HG02870 (cell line): ENCODE results near the gene NUDT1.
A peak's percentile ranks its signal among the peaks of the same experiment; 100 is the strongest.

Experiments used
- ATAC-seq: cut with Tn5 transposase; IDR thresholded peaks from one replicate; pipeline ENCODE4 v1.9.1; 2021; ENCODE audit warnings: mild to moderate bottlenecking, moderate library complexity; ENCODE audit not compliant: unreplicated experiment

Gene NUDT1

DNA sequence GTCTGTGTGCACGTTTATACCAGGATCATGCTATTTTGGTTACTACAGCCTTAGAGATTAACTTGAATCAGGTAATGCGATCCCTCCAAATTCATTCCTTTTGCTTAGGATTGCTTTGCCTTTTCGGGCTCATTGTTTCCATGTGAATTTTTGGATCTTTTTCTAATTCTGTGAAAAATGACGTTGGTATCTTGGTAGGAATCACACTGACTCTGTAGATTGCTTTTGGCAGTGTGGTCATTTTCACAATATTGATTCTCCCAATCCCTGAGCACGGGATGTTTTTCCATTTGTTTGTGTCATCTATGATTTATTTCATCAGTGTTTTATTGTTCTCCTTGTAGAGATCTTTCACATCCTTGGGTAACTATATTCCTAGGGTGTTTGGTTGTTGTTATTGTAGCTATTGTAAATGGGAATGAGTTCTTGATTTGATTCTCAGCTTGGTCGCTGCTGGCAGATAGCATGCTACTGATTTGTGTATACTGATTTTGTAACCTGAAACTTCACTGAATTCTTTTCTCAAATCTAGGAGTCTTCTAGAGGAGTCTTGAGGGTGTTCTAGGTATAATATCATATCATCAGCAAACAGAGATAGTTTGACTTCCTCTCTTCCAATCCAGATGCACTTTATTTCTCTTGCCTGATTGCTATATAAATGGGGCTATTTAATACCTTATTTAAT, 54.1 kb downstream of the NUDT1 start:
- no peak for ATAC-seq

- ATAC-seq = no peak
These were observed 54.8 kb downstream of the NUDT1 start for GRCh38 chr7:2296832-2297231.

DNA sequence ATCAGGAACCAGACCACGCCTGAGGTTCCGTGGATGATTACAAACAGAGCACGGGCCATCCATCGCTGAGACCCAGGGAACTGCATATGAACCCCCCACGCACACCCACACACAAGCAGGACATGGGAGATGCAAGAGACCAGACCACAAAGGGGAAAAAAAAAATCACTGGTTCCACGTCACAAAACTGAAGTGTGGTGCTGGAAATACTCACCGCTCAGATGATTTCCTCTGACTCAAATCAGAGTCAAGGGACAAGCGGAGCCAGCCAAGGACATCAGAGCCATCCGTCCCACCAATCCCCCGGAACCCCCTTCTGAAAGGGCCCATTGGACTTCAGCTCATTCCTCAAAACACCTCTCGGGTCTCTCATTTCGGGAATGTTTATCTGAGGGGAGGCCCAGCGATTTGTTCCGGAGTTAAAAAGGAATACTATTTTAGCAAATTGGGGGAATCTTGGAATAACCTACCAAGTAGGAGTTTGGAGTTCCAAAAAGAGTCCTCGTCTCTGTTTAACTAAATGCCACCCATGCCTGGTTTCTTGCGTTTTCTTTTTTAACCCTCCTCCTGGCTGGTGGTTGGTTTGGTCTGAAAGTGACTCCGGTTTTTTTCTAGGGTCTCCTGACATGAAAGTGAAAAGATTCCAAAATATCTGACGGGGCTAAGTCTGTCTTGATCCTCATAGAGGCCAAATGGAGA, 57.3 kb downstream of the NUDT1 start:
- peak; percentile 52 for ATAC-seq

GRCh38 chr7:2299870-2300512, 58.0 kb downstream of the NUDT1 start:
- ATAC-seq = no peak
